ENCODE data around the gene RHOU. TPM values are rescaled to one million over a fixed set of nuclear protein-coding genes. Genes with fewer than 3 reads are reported as not detected.

RHOU gene
- total and polyA plus RNA-seq, 2 of the 13 experiments (the other 11 are each of a cell fraction or from before 2014, with no cell fraction given) = 11.9 to 18.5 TPM

GRCh38 chr1:228687587-228687986, 47.7 kb upstream of the RHOU start:
- Histone ChIP-seq H3K9me3 (ENCODE audit: low read length) (no peaks in the 10 kb centered on the region), H3K4me1 (ENCODE audit: insufficient read depth, low read length) (no peaks in the 10 kb centered on the region), H4K20me1 (ENCODE audit: insufficient read depth, low read length) (no peaks in the 10 kb centered on the region), H3K9ac (ENCODE audit: insufficient read depth, low read depth, low read length) (no peak overlapping the region), H3K79me2 (ENCODE audit: insufficient read depth, low read length) (no peaks in the 10 kb centered on the region), H3K4me2 (ENCODE audit: low read depth, low read length) (no peak overlapping the region), H3K27me3 (ENCODE audit: control insufficient read depth in 1 of 2, insufficient read depth in 2 of 2, low read length in 2 of 2) (no peaks in the 10 kb centered on the region), H3K4me3 (replicated peaks in 1 of 3; ENCODE audit: insufficient read depth in 1 of 3, low read depth in 2 of 3, low read length in 3 of 3) (no peak overlapping the region), H3K36me3 (replicated peaks in 1 of 2; ENCODE audit: control insufficient read depth in 1 of 2, insufficient read depth in 2 of 2, low read length in 2 of 2) (no peaks in the 10 kb centered on the region), H2AFZ (ENCODE audit: low read length) (no peak overlapping the region), H3K27ac (ENCODE audit: extremely low read length, insufficient read depth, low read length) (no peak overlapping the region)
- TF ChIP-seq ZNF674 (CRISPR knock-in tag; IDR thresholded peaks at IDR 0.05; ENCODE audit: low read depth) = no peak
- intact Hi-C loops (cut with micrococcal nuclease; ENCODE audit: unreplicated experiment) = no loop called here
- ChIA-PET CTCF (ENCODE audit: low intra/inter-chr PET ratio, low total read pairs) (no interaction called here), POLR2A (no interaction called here)
- no peak for DNase-seq (ENCODE audit: low spot score)
- BruUV-seq (replicated peaks) = no TSS peak
- in situ Hi-C loops (cut with HindIII; ENCODE audit: extremely low pct_ligation_motif_present, low pct_unique_long_range_greater_than_20kb) = no loop called here
- WGBS (ENCODE audit: low lambda C conversion rate) = 76% methylated on average over 6 of the region's 6 CpGs
- no peak for FAIRE-seq
- no peak for ATAC-seq

DNA sequence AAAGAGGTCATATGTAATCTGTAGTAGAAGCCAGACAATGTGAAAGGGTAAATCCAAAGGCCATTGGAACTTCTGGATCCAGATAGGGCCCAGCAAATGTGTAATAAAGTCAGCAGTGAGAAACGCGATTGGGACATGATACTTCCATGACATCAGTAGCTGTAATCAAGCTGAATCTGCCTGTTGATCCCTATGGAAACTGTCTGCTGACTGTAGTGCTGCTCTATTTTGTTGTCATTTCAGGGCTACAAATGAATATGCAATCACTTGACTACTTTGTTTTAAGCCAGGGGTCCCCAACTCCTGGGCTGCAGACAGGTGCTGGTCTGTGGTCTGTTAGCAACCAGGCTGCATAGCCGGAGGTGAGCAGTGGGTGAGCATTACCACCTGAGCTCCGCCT, 46.0 kb upstream of the RHOU start:
- TF ChIP-seq ZFP37 (CRISPR knock-in tag; IDR thresholded peaks at IDR 0.05; ENCODE audit: borderline replicate concordance) (no peak), ZNF709 (CRISPR knock-in tag; IDR thresholded peaks at IDR 0.05) (no peak), ZNF790 (CRISPR knock-in tag; IDR thresholded peaks at IDR 0.05; ENCODE audit: borderline replicate concordance) (no peak), ZNF20 (CRISPR knock-in tag; IDR thresholded peaks at IDR 0.05) (no peak), ZSCAN12 (CRISPR knock-in tag; IDR thresholded peaks at IDR 0.05) (no peak), NKX3-1 (CRISPR knock-in tag; IDR thresholded peaks at IDR 0.05) (no peak), RELA (CRISPR knock-in tag; IDR thresholded peaks at IDR 0.05) (no peak), ZNF841 (CRISPR knock-in tag; IDR thresholded peaks at IDR 0.05; ENCODE audit: borderline replicate concordance) (no peak), GTF2F1 (IDR thresholded peaks at IDR 0.05; ENCODE audit: low read length) (no peak), PPARG (CRISPR knock-in tag; conservative IDR thresholded peaks at IDR 0.05) (no peak), ZNF747 (CRISPR knock-in tag; IDR thresholded peaks at IDR 0.05; ENCODE audit: borderline replicate concordance) (no peak), POLR2AphosphoS2 (IDR thresholded peaks at IDR 0.05; ENCODE audit: low read depth, low read length) (no peak)
- TF ChIP-seq, protein P1, sequence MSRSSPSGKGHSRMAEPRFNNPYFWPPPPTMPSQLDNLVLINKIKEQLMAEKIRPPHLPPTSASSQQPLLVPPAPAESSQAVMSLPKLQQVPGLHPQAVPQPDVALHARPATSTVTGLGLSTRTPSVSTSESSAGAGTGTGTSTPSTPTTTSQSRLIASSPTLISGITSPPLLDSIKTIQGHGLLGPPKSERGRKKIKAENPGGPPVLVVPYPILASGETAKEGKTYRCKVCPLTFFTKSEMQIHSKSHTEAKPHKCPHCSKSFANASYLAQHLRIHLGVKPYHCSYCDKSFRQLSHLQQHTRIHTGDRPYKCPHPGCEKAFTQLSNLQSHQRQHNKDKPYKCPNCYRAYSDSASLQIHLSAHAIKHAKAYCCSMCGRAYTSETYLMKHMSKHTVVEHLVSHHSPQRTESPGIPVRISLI (CRISPR knock-in tag; IDR thresholded peaks at IDR 0.05; ENCODE audit: borderline replicate concordance) = no peak

More for the DNA sequence above, 46.0 kb upstream of the RHOU start:
- no peak for ATAC-seq
- no peaks in the 10 kb centered on the region for H3K36me3 ChIP-seq (replicated peaks in 1 of 2; ENCODE audit: control insufficient read depth in 1 of 2, insufficient read depth in 2 of 2, low read length in 2 of 2)
- POLR2A ChIA-PET = no interaction called here
- H3K4me3 ChIP-seq (replicated peaks in 1 of 3; ENCODE audit: insufficient read depth in 1 of 3, low read depth in 2 of 3, low read length in 3 of 3) = no peak overlapping the region
- FAIRE-seq = no peak
- no peak overlapping the region for H2AFZ ChIP-seq (ENCODE audit: low read length)
- in situ Hi-C loops (cut with HindIII; ENCODE audit: extremely low pct_ligation_motif_present, low pct_unique_long_range_greater_than_20kb) (no loop called here), intact Hi-C loops (cut with micrococcal nuclease; ENCODE audit: unreplicated experiment) (no loop called here)
- peaks cover 4% of the 10 kb centered on the region; the same call in 1 of the 2 replicates for H3K4me1 ChIP-seq (ENCODE audit: insufficient read depth, low read length)
- H3K27ac ChIP-seq (ENCODE audit: extremely low read length, insufficient read depth, low read length) = no peak overlapping the region
- no peak for DNase-seq (ENCODE audit: low spot score)
- no peaks in the 10 kb centered on the region for H3K9me3 ChIP-seq (ENCODE audit: low read length)
- no TSS peak for BruUV-seq (replicated peaks)
- WGBS (ENCODE audit: low lambda C conversion rate) = 29% methylated on average over 2 of the region's 4 CpGs
- no peaks in the 10 kb centered on the region; a peak in 1 of 5 replicates for H3K27me3 ChIP-seq (ENCODE audit: control insufficient read depth in 1 of 2, insufficient read depth in 2 of 2, low read length in 2 of 2)
- no peak overlapping the region for H3K4me2 ChIP-seq (ENCODE audit: low read depth, low read length)
- H3K79me2 ChIP-seq (ENCODE audit: insufficient read depth, low read length) = no peaks in the 10 kb centered on the region
- CTCF ChIA-PET (ENCODE audit: low intra/inter-chr PET ratio, low total read pairs) = no interaction called here
- no peaks in the 10 kb centered on the region for H4K20me1 ChIP-seq (ENCODE audit: insufficient read depth, low read length)
- H3K9ac ChIP-seq (ENCODE audit: insufficient read depth, low read depth, low read length) = no peak overlapping the region

All from HepG2 (cell line).